GM19193 (cell line): ENCODE results near the gene NDUFA13.

Source experiments
- POLR2A ChIP-seq: IDR thresholded peaks from 4 replicates; pipeline ENCODE4 v1.6.1; 2011; ENCODE audit not compliant: insufficient read depth, insufficient read length; ENCODE audit errors: extremely low read depth

Gene NDUFA13

GRCh38 chr19:19515642-19516519 is at the start of gene NDUFA13:
NDUFA13 (plus strand) TSS chr19:19516225; CDS start chr19:19516239, 14 bp downstream.
- peak; percentile 91 for TF ChIP-seq POLR2A

GRCh38 chr19:19468424-19469050 is 47.5 kb upstream of the NDUFA13 start:
- TF ChIP-seq POLR2A = no peak

- no peak for TF ChIP-seq POLR2A
These were observed 45.4 kb upstream of the NDUFA13 start for GRCh38 chr19:19470579-19470978.

GRCh38 chr19:19471682-19472081 is 44.3 kb upstream of the NDUFA13 start:
- no peak for TF ChIP-seq POLR2A

GRCh38 chr19:19475015-19475765 is 40.8 kb upstream of the NDUFA13 start:
- TF ChIP-seq POLR2A = no peak

- no peak for TF ChIP-seq POLR2A
These were observed 39.9 kb upstream of the NDUFA13 start for GRCh38 chr19:19475849-19476828.

- TF ChIP-seq POLR2A = no peak
These were observed 38.2 kb upstream of the NDUFA13 start for GRCh38 chr19:19477705-19478383.

- no peak for TF ChIP-seq POLR2A
These were observed 35.3 kb upstream of the NDUFA13 start for GRCh38 chr19:19480688-19481087.

GRCh38 chr19:19482809-19483596 is 33.0 kb upstream of the NDUFA13 start:
- no peak for TF ChIP-seq POLR2A

GRCh38 chr19:19485161-19485997 is 30.6 kb upstream of the NDUFA13 start:
- TF ChIP-seq POLR2A = no peak

- TF ChIP-seq POLR2A = no peak
These were observed 30.1 kb upstream of the NDUFA13 start for GRCh38 chr19:19485998-19486290.

GRCh38 chr19:19486343-19487076 is 29.5 kb upstream of the NDUFA13 start:
- TF ChIP-seq POLR2A = no peak
